PC-9 (cell line): ENCODE results near the gene SUMF2. TPM values are rescaled to one million over a fixed set of nuclear protein-coding genes. Genes with fewer than 3 reads are reported as not detected.

ENCODE experiments used
- BruUV-seq: library from RNA; stranded (reverse); fragments of 400-500 nt; replicated peaks from 2 replicates; lab custom pipeline; 2021; lab: Mats Ljungman, UMichigan
- CTCF ChIA-PET: fragments of 300-600 bp; sonication (Branson Sonifier 250); formaldehyde crosslinking; loops from one replicate; lab custom pipeline; 2022; ENCODE audit warnings: antibody characterized with exemption; lab: Charles Lee
- POLR2A ChIA-PET: fragments of 300-600 bp; sonication (Branson Sonifier 250); formaldehyde crosslinking; loops from one replicate; lab custom pipeline; 2022; ENCODE audit warnings: antibody characterized with exemption; ENCODE audit not compliant: unreplicated experiment; lab: Charles Lee
- DNase-seq, 2 experiments: peaks; one replicate each; pipeline versions ENCODE4 v3.0.0 to v3.0.0-alpha.2; 2015 to 2022; ENCODE audit warnings: mixed read lengths in 1 of 2
- H2AFZ ChIP-seq: fragments of 200-600 bp; sonication (generic); 2 replicates; pipeline ENCODE4 v1.8.1; 2017; ENCODE audit warnings: antibody characterized with exemption
- H3F3A ChIP-seq: fragments of 200-600 bp; sonication (generic); 2 replicates; pipeline ENCODE4 v1.8.1; 2017; ENCODE audit warnings: antibody characterized with exemption, mild to moderate bottlenecking, low read depth; ENCODE audit not compliant: insufficient read depth
- H3K27ac ChIP-seq: fragments of 200-600 bp; sonication (generic); 2 replicates; pipeline ENCODE4 v1.6.1; 2016; ENCODE audit warnings: mixed run types
- H3K27me3 ChIP-seq: fragments of 200-600 bp; sonication (generic); 2 replicates; pipeline ENCODE4 v1.6.1; 2016; ENCODE audit warnings: low read depth, mixed run types; ENCODE audit not compliant: insufficient read depth
- H3K36me3 ChIP-seq: fragments of 200-600 bp; sonication (generic); 2 replicates; pipeline ENCODE4 v1.6.1; 2016; ENCODE audit warnings: low read depth, mixed run types
- H3K4me1 ChIP-seq: fragments of 200-600 bp; sonication (generic); replicated peaks from 2 replicates; pipeline ENCODE4 v1.6.1; 2016; ENCODE audit warnings: mixed run types; ENCODE audit not compliant: insufficient read depth
- H3K4me2 ChIP-seq: fragments of 200-600 bp; sonication (generic); 2 replicates; pipeline ENCODE4 v1.6.1; 2017; ENCODE audit warnings: mixed run types
- H3K4me3 ChIP-seq: fragments of 200-600 bp; sonication (generic); 2 replicates; pipeline ENCODE4 v1.6.1; 2016; ENCODE audit warnings: mixed run types
- H3K79me2 ChIP-seq: fragments of 200-600 bp; sonication (generic); 2 replicates; pipeline ENCODE4 v1.6.1; 2017; ENCODE audit warnings: low read depth, mixed run types
- H3K9me2 ChIP-seq: fragments of 200-600 bp; sonication (generic); 2 replicates; pipeline ENCODE4 v1.8.1; 2017; ENCODE audit warnings: mild to moderate bottlenecking; ENCODE audit not compliant: insufficient read depth
- H3K9me3 ChIP-seq: fragments of 200-600 bp; sonication (generic); 2 replicates; pipeline ENCODE4 v1.8.1; 2016; ENCODE audit warnings: low read depth; ENCODE audit not compliant: insufficient read depth
- H4K20me1 ChIP-seq: fragments of 200-600 bp; sonication (generic); 2 replicates; pipeline ENCODE4 v1.8.1; 2017; ENCODE audit not compliant: insufficient read depth
- EZH2 ChIP-seq: fragments of 200-600 bp; sonication (generic); IDR thresholded peaks from 2 replicates; pipeline ENCODE4 v1.8.0; 2017; ENCODE audit warnings: antibody characterized with exemption, low read depth
- intact Hi-C: fragments of 100-400 bp; cut with micrococcal nuclease; formaldehyde crosslinking; loops from one replicate; pipeline ENCODE4 v1.10.0; 2022; ENCODE audit not compliant: unreplicated experiment
- total RNA-seq: library from RNA; stranded (reverse); gene quantifications from 2 replicates; pipeline ENCODE4 v1.2.3, GENCODE V29; 2021
- TF ChIP-seq, protein P1 (sequence below): fragments of 200-600 bp; sonication (generic); conservative IDR thresholded peaks from 2 replicates; pipeline ENCODE4 v1.6.1; 2017; ENCODE audit warnings: mixed run types, antibody characterized with exemption, mild to moderate bottlenecking, moderate library complexity

SUMF2 gene
- total RNA-seq, 1 experiment from 2014 or later: 256 TPM

DNA sequence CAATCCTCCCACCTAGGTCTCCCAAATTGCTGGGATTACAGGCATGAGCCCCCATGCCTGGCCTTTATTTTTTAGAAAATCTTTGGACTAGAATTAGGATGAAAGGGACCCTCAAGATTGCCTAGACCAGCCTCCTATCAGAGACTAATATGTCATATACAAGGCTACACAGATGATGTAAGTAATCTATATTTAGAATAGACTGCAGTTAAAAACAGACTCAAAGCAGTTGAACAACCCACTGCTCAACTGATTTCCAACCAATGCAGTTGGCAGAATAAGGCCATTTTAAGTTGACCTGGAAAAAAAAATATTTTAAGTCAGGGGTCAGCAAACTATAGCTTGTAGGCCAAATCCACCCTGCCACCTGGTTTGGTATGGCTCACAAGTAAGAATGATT is 40.6 kb upstream of the SUMF2 start:
- no peak overlapping the region for H3K4me3 ChIP-seq
- TF ChIP-seq, protein P1, sequence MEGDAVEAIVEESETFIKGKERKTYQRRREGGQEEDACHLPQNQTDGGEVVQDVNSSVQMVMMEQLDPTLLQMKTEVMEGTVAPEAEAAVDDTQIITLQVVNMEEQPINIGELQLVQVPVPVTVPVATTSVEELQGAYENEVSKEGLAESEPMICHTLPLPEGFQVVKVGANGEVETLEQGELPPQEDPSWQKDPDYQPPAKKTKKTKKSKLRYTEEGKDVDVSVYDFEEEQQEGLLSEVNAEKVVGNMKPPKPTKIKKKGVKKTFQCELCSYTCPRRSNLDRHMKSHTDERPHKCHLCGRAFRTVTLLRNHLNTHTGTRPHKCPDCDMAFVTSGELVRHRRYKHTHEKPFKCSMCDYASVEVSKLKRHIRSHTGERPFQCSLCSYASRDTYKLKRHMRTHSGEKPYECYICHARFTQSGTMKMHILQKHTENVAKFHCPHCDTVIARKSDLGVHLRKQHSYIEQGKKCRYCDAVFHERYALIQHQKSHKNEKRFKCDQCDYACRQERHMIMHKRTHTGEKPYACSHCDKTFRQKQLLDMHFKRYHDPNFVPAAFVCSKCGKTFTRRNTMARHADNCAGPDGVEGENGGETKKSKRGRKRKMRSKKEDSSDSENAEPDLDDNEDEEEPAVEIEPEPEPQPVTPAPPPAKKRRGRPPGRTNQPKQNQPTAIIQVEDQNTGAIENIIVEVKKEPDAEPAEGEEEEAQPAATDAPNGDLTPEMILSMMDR: no peak
- TF ChIP-seq EZH2: no peak
- DNase-seq: no peak
- peaks cover 3% of the 10 kb centered on the region; the same call in 1 of the 2 replicates for H3F3A ChIP-seq
- H3K4me1 ChIP-seq: no peaks in the 10 kb centered on the region
- 0 out of 2 replicates have a peak, but pooled peaks cover 4% of the 10 kb centered on the region for H3K79me2 ChIP-seq
- no peak overlapping the region for H3K4me2 ChIP-seq
- intact Hi-C loops: no loop called here
- peaks cover 58% of the 10 kb centered on the region for H3K36me3 ChIP-seq
- ChIA-PET CTCF (no interaction called here), POLR2A (no interaction called here)
- H3K9me2 ChIP-seq: no peaks in the 10 kb centered on the region
- BruUV-seq: no TSS peak
- no peak overlapping the region for H3K27ac ChIP-seq
- no peaks in the 10 kb centered on the region for H3K27me3 ChIP-seq
- no peak overlapping the region for H2AFZ ChIP-seq
- no peaks in the 10 kb centered on the region for H3K9me3 ChIP-seq
- H4K20me1 ChIP-seq: peaks cover 35% of the 10 kb centered on the region

DNA sequence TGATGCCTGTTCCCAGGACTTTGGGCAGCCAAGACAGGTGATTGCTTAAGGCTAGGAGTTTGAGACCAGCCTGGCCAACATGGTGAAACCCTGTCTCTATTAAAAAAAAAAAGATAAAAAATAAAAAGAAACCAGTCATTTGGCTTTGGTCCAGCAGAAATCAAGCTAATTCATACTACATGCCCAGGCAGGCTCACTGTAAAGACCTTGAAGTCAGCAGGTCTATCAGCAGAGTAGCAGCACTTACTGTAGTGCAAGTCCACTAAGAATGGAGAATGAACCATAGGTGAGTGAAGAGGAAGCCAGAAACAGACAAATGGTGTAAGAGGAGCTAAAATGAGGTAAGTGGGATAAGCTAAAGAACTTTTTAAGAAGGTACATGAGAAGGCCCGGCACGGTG is 37.5 kb upstream of the SUMF2 start:
- no peak overlapping the region for H3K4me3 ChIP-seq
- intact Hi-C loops: no loop called here
- H3K27me3 ChIP-seq: no peaks in the 10 kb centered on the region
- peaks cover 56% of the 10 kb centered on the region for H3K36me3 ChIP-seq
- DNase-seq: no peak
- H3K79me2 ChIP-seq: peaks cover 11% of the 10 kb centered on the region; the same call in 1 of the 2 replicates
- H3K9me3 ChIP-seq: no peaks in the 10 kb centered on the region
- H3F3A ChIP-seq: peaks cover 15% of the 10 kb centered on the region; the same call in 1 of the 2 replicates
- no peak overlapping the region for H3K27ac ChIP-seq
- POLR2A ChIA-PET: interaction anchor here (0.7 kb wide), 1 partner anchor 221 kb away, joined by 7 read pairs; no protein-coding TSS in a partner anchor
- H3K4me1 ChIP-seq: no peaks in the 10 kb centered on the region
- H2AFZ ChIP-seq: no peak overlapping the region
- peaks cover 40% of the 10 kb centered on the region for H4K20me1 ChIP-seq
- no peak overlapping the region for H3K4me2 ChIP-seq
- TF ChIP-seq, protein P1: no peak
- TF ChIP-seq EZH2: no peak
- no peaks in the 10 kb centered on the region for H3K9me2 ChIP-seq
- no TSS peak for BruUV-seq
- CTCF ChIA-PET: interaction anchor here (0.6 kb wide), 1 partner anchor 39 kb away, joined by 3 read pairs; no protein-coding TSS in a partner anchor

DNA sequence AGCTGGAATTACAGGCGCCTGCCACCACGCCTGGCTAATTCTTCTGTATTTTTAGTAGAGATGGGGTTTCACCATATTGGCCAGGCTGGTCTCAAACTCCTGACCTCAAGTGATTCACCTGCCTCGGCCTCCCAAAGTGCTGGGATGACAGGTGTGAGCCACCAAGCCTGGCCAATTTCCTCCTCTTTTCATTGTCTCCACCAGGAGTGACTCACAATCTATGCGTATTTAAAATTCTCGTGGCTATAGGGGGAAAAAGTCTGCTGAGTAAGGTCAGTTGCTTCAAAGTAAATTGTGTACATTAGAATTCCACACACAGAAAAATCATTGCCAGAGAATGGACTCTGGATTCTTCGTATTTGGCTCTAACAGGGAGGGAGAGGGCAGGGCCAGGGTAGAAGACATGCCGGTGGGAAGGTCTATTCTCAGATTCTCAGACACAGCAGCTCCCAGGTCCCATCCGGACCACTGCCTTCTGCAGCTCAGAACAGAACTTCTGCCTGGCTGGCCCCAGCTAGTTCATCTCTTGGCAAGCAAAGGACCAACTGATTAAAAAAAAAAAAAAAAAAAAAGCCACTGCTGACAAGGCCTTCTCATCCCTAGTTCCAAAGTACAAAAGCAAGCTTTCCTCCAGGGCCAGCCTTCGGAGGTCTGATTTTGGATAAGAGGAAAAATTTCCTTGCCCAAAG is 35.0 kb upstream of the SUMF2 start:
- no peak overlapping the region for H3K4me2 ChIP-seq
- peaks cover 27% of the 10 kb centered on the region for H3K79me2 ChIP-seq
- TSS peak; percentile 4 for BruUV-seq
- peaks cover 22% of the 10 kb centered on the region for H3F3A ChIP-seq
- peaks cover 5% of the 10 kb centered on the region for H3K4me1 ChIP-seq
- H3K4me3 ChIP-seq: no peak overlapping the region
- intact Hi-C loops: no loop called here
- peaks cover 22% of the 10 kb centered on the region for H4K20me1 ChIP-seq
- no peaks in the 10 kb centered on the region for H3K9me2 ChIP-seq
- no peak for TF ChIP-seq EZH2
- peak in 1 of 2 experiments; percentile 71 for DNase-seq
- H2AFZ ChIP-seq: no peak overlapping the region
- H3K27me3 ChIP-seq: no peaks in the 10 kb centered on the region
- H3K27ac ChIP-seq: 0 out of 2 replicates have a peak overlapping the region, but pooled peaks have one; percentile 10
- ChIA-PET POLR2A (interaction anchor here (0.6 kb wide), 1 partner anchor 21 kb away, joined by 4 read pairs; no protein-coding TSS in a partner anchor), CTCF (no interaction called here)
- H3K36me3 ChIP-seq: peaks cover 52% of the 10 kb centered on the region
- no peaks in the 10 kb centered on the region for H3K9me3 ChIP-seq
